H9 (cell line): ENCODE results near the gene HNRNPD. TPM values are rescaled to one million over a fixed set of nuclear protein-coding genes. Genes with fewer than 3 reads are reported as not detected.
"Not testable (repeated sequence)": the region's sequence is repeated elsewhere in the genome, so short reads cannot be mapped to it uniquely, and the experiment has no call there.

Source experiments
- DNase-seq: peaks from one replicate; pipeline ENCODE4 v3.0.0-alpha.2; 2017
- H2AFZ ChIP-seq: one replicate; pipeline ENCODE4 v1.6.1; 2013; ENCODE audit warnings: mild to moderate bottlenecking, low read length, control low read depth, moderate library complexity
- H2AK5ac ChIP-seq: 2 replicates; pipeline ENCODE4 v1.6.1; 2013; ENCODE audit warnings: low read length, control low read depth, mixed read lengths; ENCODE audit not compliant: insufficient read length
- H2BK120ac ChIP-seq: one replicate; pipeline ENCODE4 v1.6.1; 2013; ENCODE audit warnings: low read depth, mild to moderate bottlenecking, low read length, control low read depth, inconsistent platforms; ENCODE audit not compliant: poor library complexity, severe bottlenecking
- H2BK12ac ChIP-seq: 2 replicates; pipeline ENCODE4 v1.6.1; 2013; ENCODE audit warnings: low read length, control low read depth, mixed read lengths, low read depth; ENCODE audit not compliant: insufficient read length
- H2BK15ac ChIP-seq: 2 replicates; pipeline ENCODE4 v1.6.1; 2013; ENCODE audit warnings: low read depth, low read length, control low read depth
- H2BK20ac ChIP-seq: one replicate; pipeline ENCODE4 v1.6.1; 2013; ENCODE audit warnings: low read depth, mild to moderate bottlenecking, low read length, control low read depth, inconsistent platforms; ENCODE audit not compliant: poor library complexity, severe bottlenecking
- H2BK5ac ChIP-seq: 2 replicates; pipeline ENCODE4 v1.6.1; 2013; ENCODE audit warnings: low read length, control low read depth, mixed read lengths; ENCODE audit not compliant: insufficient read length
- H3K14ac ChIP-seq: 2 replicates; pipeline ENCODE4 v1.6.1; 2013; ENCODE audit warnings: low read length, control low read depth; ENCODE audit not compliant: insufficient read depth
- H3K18ac ChIP-seq: 2 replicates; pipeline ENCODE4 v1.6.1; 2013; ENCODE audit warnings: low read depth, mild to moderate bottlenecking, mixed read lengths, low read length, control low read depth; ENCODE audit not compliant: insufficient read length
- H3K23ac ChIP-seq: 2 replicates; pipeline ENCODE4 v1.6.1; 2013; ENCODE audit warnings: low read length, control low read depth, mixed read lengths, low read depth; ENCODE audit not compliant: insufficient read length
- H3K23me2 ChIP-seq: 2 replicates; pipeline ENCODE4 v1.6.1; 2013; ENCODE audit warnings: low read depth, mild to moderate bottlenecking, mixed read lengths, low read length, control low read depth; ENCODE audit not compliant: insufficient read length, poor library complexity, severe bottlenecking
- H3K27ac ChIP-seq: 2 replicates; pipeline ENCODE4 v1.5.1; 2013; ENCODE audit warnings: low read length, control low read depth, mixed read lengths, low read depth; ENCODE audit not compliant: insufficient read length
- H3K27me3 ChIP-seq: 2 replicates; pipeline ENCODE4 v1.6.1; 2013; ENCODE audit warnings: low read length, control low read depth, inconsistent platforms; ENCODE audit not compliant: insufficient read depth
- H3K4ac ChIP-seq: 2 replicates; pipeline ENCODE4 v1.6.1; 2013; ENCODE audit warnings: low read depth, mild to moderate bottlenecking, control low read depth, inconsistent platforms, low read length, moderate library complexity
- H3K4me1 ChIP-seq: 2 replicates; pipeline ENCODE4 v1.6.1; 2013; ENCODE audit warnings: low read length, control low read depth, inconsistent platforms; ENCODE audit not compliant: insufficient read depth
- H3K4me2 ChIP-seq: 2 replicates; pipeline ENCODE4 v1.6.1; 2013; ENCODE audit warnings: low read length, control low read depth, mixed read lengths; ENCODE audit not compliant: insufficient read length, insufficient read depth
- H3K56ac ChIP-seq: 2 replicates; pipeline ENCODE4 v1.6.1; 2013; ENCODE audit warnings: low read depth, mild to moderate bottlenecking, mixed read lengths, low read length, control low read depth; ENCODE audit not compliant: insufficient read length
- H3K79me1 ChIP-seq: 2 replicates; pipeline ENCODE4 v1.6.1; 2013; ENCODE audit warnings: low read depth, mild to moderate bottlenecking, moderate library complexity, low read length, control low read depth, inconsistent platforms; ENCODE audit not compliant: insufficient read depth, poor library complexity, severe bottlenecking
- H3K79me2 ChIP-seq: 2 replicates; pipeline ENCODE4 v1.6.1; 2013; ENCODE audit warnings: low read length, control low read depth, inconsistent platforms; ENCODE audit not compliant: insufficient read depth
- H3K9ac ChIP-seq: 2 replicates; pipeline ENCODE4 v1.6.1; 2013; ENCODE audit warnings: low read length, control low read depth, mixed read lengths; ENCODE audit not compliant: insufficient read length; ENCODE audit errors: extremely low read depth
- H3K9me3 ChIP-seq: one replicate; pipeline ENCODE4 v1.6.1; 2013; ENCODE audit warnings: low read depth, low read length, inconsistent platforms; ENCODE audit not compliant: control insufficient read depth
- H3T11ph ChIP-seq: one replicate; pipeline ENCODE4 v1.6.1; 2013; ENCODE audit warnings: mild to moderate bottlenecking, low read length, control low read depth, inconsistent platforms
- H4K20me1 ChIP-seq: one replicate; pipeline ENCODE4 v1.6.1; 2013; ENCODE audit not compliant: control insufficient read depth, insufficient read length, insufficient read depth
- H4K5ac ChIP-seq: 2 replicates; pipeline ENCODE4 v1.6.1; 2013; ENCODE audit warnings: low read depth, mild to moderate bottlenecking, mixed read lengths, low read length, control low read depth; ENCODE audit not compliant: insufficient read length
- H4K8ac ChIP-seq: replicated peaks from 2 replicates; pipeline ENCODE4 v1.6.1; 2013; ENCODE audit warnings: low read length, control low read depth, mixed read lengths, low read depth; ENCODE audit not compliant: insufficient read length
- H4K91ac ChIP-seq: 2 replicates; pipeline ENCODE4 v1.6.1; 2013; ENCODE audit warnings: low read depth, mild to moderate bottlenecking, moderate library complexity, mixed read lengths, low read length, control low read depth; ENCODE audit not compliant: insufficient read length
- H3K27ac Mint-ChIP-seq, 3 experiments: 2 replicates in 2 of 3; 3 replicates in 1 of 3; pipeline ENCODE4 v1.8.0; 2020 to 2021; ENCODE audit warnings: mixed read lengths in 3 of 3, mild to moderate bottlenecking in 1 of 3, moderate library complexity in 1 of 3
- H3K27me3 Mint-ChIP-seq: 2 replicates; pipeline ENCODE4 v1.8.0; 2021; ENCODE audit warnings: low read depth, mild to moderate bottlenecking, moderate library complexity, mixed read lengths
- H3K36me3 Mint-ChIP-seq, 3 experiments: 2 replicates in 2 of 3; 3 replicates in 1 of 3; pipeline ENCODE4 v1.8.0; 2020 to 2021; ENCODE audit warnings: low read depth in 3 of 3, mixed read lengths in 3 of 3; ENCODE audit not compliant: insufficient read depth in 1 of 3
- H3K4me1 Mint-ChIP-seq, 2 experiments: 2 replicates each; pipeline ENCODE4 v1.8.0; 2020; ENCODE audit warnings: mixed read lengths in 2 of 2
- H3K4me3 Mint-ChIP-seq, 2 experiments: 2 replicates in 1 of 2; 3 replicates in 1 of 2; pipeline ENCODE4 v1.8.0; 2020 to 2021; ENCODE audit warnings: mild to moderate bottlenecking in 2 of 2, mixed read lengths in 2 of 2, moderate library complexity in 1 of 2
- H3K9me3 Mint-ChIP-seq, 2 experiments: 2 replicates in 1 of 2; 3 replicates in 1 of 2; pipeline ENCODE4 v1.8.0; 2020; ENCODE audit warnings: mild to moderate bottlenecking in 2 of 2, mixed read lengths in 2 of 2, moderate library complexity in 1 of 2
- CTCF ChIP-seq: fragments of 200-600 bp; sonication (generic); conservative IDR thresholded peaks from 3 replicates; pipeline ENCODE4 v1.8.0; 2021; ENCODE audit warnings: antibody characterized with exemption, mild to moderate bottlenecking
- WGBS: extraction: QIAGEN DNeasy Blood & Tissue Kit; methylation state at CpG from one replicate; pipeline ENCODE4 v1.1.7; 2013; ENCODE audit warnings: missing lambda C conversion rate, low lambda C conversion rate, mixed read lengths; ENCODE audit not compliant: insufficient read length; ENCODE audit errors: extremely low coverage; 5-methylcytosine and 5-hydroxymethylcytosine counted together
- total RNA-seq: library from RNA; stranded (reverse); gene quantifications from 2 replicates; pipeline ENCODE4 v1.2.1, GENCODE V29; 2021

Gene HNRNPD
- total RNA-seq, 1 experiment from 2014 or later, result 611 TPM

- H3K79me2 ChIP-seq, result peaks cover 82% of the 10 kb centered on the region
- TF ChIP-seq CTCF, result no peak
- H4K91ac ChIP-seq, result no peak overlapping the region
- no peak overlapping the region for H3K27ac ChIP-seq
- H3K27me3 ChIP-seq, result no peaks in the 10 kb centered on the region
- peaks cover 9% of the 10 kb centered on the region for H3K23me2 ChIP-seq
- no peak overlapping the region for H2BK20ac ChIP-seq
- H3K79me1 ChIP-seq, result no peaks in the 10 kb centered on the region
- Mint-ChIP-seq H3K36me3 (peaks cover 23 to 88% (median 62%) of the 10 kb centered on the region in 3 experiments), H3K27me3 (no peaks in the 10 kb centered on the region), H3K4me1 (peaks cover 49 to 65% of the 10 kb centered on the region in 2 experiments), H3K4me3 (peak overlapping the region in 1 of 2 experiments; percentile 58; a peak in 2 of 5 replicates), H3K27ac (peak overlapping the region in 1 of 3 experiments; percentile 68; a peak in 1 of 7 replicates), H3K9me3 (peaks cover 0 to 2% of the 10 kb centered on the region in 2 experiments; a peak in 1 of 5 replicates)
- no peak overlapping the region for H3K23ac ChIP-seq
- H2BK15ac ChIP-seq, result no peak overlapping the region
- no peak for DNase-seq
- H4K20me1 ChIP-seq, result no peaks in the 10 kb centered on the region
- no peaks in the 10 kb centered on the region for H3K9me3 ChIP-seq
- no peak overlapping the region for H2AK5ac ChIP-seq
- peak overlapping the region; percentile 48 for H3K4me2 ChIP-seq
- peak overlapping the region; percentile 51 for H3K9ac ChIP-seq
- no peak overlapping the region for H3K4ac ChIP-seq
- no CpG with 5 or more reads among the region's 5 CpGs for WGBS
- H3K56ac ChIP-seq, result no peak overlapping the region
- no peak overlapping the region for H2AFZ ChIP-seq
- peaks cover 3% of the 10 kb centered on the region for H3K4me1 ChIP-seq
- H3K14ac ChIP-seq, result no peak overlapping the region
- no peak overlapping the region for H3T11ph ChIP-seq
- H4K8ac ChIP-seq, result peak overlapping the region; percentile 47
- H2BK120ac ChIP-seq, result no peak overlapping the region
- H4K5ac ChIP-seq, result no peak overlapping the region
- no peak overlapping the region for H2BK5ac ChIP-seq
- no peak overlapping the region for H3K18ac ChIP-seq
- no peak overlapping the region for H2BK12ac ChIP-seq
Measured at GRCh38 chr4:82367438-82368097, 6.2 kb downstream of the HNRNPD start.

GRCh38 chr4:82366431-82366830 is 7.4 kb downstream of the HNRNPD start:
- H3K9ac ChIP-seq, H3K18ac ChIP-seq, H3K9me3 Mint-ChIP-seq, H3K4me2 ChIP-seq, H3T11ph ChIP-seq, H3K4me1 ChIP-seq, H2AK5ac ChIP-seq, H2BK15ac ChIP-seq, H3K27ac Mint-ChIP-seq, H3K79me1 ChIP-seq, H4K20me1 ChIP-seq, H2BK12ac ChIP-seq, H4K8ac ChIP-seq, H3K23ac ChIP-seq, H2BK20ac ChIP-seq, H3K27me3 Mint-ChIP-seq, H2BK5ac ChIP-seq, H2BK120ac ChIP-seq, H3K23me2 ChIP-seq, H4K91ac ChIP-seq, H3K9me3 ChIP-seq, H2AFZ ChIP-seq, H4K5ac ChIP-seq, H3K14ac ChIP-seq, H3K27me3 ChIP-seq, H3K27ac ChIP-seq, H3K56ac ChIP-seq, DNase-seq, H3K4ac ChIP-seq: not testable (repeated sequence)
- Mint-ChIP-seq H3K4me1 (peaks cover 56 to 69% of the 10 kb centered on the region in 2 experiments), H3K36me3 (peaks cover 13 to 79% (median 51%) of the 10 kb centered on the region in 3 experiments; a peak in 6 of 7 replicates), H3K4me3 (peak overlapping the region in 1 of 2 experiments; percentile 54; a peak in 2 of 5 replicates)
- H3K79me2 ChIP-seq, result peaks cover 79% of the 10 kb centered on the region
- WGBS, result no CpG with 5 or more reads among the region's 11 CpGs
